ENCODE data around the gene B3GNT3.

B3GNT3 gene, protein sequence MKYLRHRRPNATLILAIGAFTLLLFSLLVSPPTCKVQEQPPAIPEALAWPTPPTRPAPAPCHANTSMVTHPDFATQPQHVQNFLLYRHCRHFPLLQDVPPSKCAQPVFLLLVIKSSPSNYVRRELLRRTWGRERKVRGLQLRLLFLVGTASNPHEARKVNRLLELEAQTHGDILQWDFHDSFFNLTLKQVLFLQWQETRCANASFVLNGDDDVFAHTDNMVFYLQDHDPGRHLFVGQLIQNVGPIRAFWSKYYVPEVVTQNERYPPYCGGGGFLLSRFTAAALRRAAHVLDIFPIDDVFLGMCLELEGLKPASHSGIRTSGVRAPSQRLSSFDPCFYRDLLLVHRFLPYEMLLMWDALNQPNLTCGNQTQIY

DNA sequence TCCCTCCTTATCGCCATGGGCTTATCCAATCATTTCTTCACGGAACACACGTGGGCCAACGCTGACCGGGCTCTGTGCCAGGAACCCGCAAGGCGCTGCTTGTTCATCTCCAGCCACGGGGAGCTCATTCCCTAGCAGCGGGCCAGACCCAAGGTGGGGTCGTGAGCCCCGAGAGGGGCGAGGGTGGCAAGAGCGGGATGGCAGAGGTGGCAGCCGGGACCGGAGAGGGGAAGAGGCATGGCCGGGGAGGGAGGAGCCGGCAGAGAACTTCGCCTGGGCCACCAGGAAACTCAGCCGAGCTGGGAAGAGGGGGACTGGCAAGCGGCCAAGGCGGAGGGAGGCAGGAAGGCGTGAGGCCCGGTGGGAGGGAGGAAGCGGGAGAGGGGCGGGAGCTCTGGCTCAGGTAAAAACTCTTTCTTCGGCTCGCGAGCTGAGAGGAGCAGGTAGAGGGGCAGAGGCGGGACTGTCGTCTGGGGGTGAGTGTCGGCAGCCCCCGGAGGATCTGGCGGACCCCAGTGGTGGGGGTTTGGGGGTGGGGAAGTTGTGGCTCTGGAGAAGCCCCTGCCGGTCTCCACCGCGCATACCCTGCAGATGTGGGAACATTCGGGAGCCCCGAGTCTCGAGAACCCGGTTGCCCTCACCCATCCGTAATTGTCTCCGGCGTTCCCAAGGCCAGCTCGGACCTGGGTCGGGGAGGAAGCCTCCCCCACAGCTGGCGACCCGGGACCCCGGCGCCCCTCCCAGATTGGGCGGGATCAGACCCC lies at the start of gene B3GNT3:
B3GNT3 (plus strand) TSS at position 408 of the 764 bp plus-strand sequence. CDS start 12,670 bp downstream, outside the sequence.
- peak; percentile 34 for DNase-seq (ENCODE audit: low spot score)

DNA sequence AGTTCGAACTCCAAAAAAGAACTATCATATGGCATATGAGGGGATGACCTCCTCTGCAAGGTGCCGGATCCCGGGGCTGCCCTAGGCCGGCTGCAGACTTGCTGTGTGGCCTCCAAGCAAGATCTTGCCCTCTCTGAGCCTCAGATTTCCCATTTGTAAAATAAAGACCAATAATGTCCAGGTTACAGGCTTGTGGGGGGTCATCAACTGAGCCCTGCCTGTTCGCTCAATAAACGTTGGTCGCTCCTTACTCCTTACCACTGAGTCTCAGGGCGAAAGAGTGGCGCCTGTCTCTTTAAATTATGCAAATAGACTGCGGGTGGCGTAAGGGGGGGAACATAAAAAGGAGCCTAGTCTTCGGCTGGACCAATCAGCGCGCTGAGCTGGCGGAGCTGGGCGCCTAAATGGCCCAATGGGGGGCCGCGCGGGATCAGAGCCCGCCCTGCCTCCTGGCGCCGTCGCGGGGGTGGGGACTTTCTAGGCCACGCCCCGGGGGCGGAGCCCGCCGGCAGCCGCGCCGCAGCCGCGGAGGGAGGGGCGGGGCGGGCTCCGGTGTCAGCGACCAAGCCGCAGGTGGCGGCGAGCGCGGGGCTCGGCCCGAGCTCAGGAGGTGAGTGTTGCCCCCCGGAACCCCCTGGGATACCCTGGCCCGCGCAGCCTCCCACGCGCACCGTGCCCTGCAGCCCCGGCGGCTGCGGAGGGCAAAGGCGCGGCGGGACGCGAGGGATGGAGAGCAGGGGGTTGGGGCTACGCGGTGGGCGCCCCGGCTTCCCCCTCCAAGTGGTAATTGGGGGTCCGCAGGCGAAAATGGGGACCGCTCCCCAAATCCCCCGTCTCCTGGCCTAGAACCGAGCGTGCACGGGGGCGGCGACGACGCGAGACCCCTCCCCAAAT lies 47.5 kb upstream of the B3GNT3 start:
- peak; percentile 92 for DNase-seq (ENCODE audit: low spot score)

DNA sequence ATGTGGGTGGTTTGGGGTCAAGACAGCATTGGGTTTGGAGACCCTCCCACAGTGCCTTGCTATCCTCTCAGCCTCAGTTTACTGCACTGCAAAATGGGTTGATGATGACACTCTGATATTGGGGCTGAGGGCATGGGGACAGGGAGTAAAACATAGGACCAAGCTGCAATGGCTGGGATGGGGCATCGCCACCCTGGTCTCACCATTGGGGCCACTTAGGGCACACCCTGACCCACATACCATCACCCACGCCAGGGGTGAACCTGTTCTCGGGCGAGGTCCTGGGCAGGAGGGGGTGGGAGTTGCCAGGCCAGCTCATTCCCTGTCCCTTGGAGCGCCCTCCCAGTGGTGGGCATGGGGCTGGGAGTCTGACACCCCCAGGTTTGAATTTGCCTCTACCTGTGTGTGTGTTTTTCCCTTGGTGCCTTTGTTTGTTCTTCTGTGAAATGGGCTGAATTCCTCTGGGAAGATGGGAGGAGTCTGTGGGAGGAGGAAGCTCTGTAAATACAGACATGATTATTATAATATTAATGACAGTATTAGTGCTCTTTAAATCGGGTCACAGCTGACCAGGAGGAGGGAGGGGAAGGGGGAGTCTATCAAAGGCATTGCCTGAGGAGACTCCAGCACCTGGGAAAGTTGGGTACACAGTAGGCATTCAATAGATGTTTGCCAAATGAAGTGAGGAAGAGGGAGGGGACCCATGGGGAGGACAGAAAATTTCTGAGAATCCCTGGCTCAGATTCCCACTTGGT lies 45.9 kb upstream of the B3GNT3 start:
- DNase-seq (ENCODE audit: low spot score) = no peak

DNA sequence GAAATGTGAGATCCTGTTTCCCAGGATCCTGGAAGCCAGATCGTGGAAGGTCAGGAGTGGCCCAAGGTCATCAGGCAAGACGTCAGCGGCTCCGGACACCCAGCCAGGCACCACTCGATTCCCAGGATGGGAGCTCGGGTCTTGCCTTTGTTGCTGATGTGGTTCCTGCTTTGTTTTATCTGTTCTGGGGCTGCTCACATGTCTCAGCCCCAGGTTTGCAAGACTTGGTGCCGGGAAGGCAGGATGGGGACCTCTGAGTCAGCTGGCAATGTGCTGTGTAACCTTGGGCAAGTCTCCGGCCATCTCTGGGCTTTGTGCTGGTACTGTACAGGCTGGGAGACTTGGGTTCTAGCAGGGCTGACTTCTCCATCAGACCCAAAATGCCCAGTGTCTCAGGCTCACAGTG lies 45.0 kb upstream of the B3GNT3 start:
- DNase-seq (ENCODE audit: low spot score) = no peak

DNA sequence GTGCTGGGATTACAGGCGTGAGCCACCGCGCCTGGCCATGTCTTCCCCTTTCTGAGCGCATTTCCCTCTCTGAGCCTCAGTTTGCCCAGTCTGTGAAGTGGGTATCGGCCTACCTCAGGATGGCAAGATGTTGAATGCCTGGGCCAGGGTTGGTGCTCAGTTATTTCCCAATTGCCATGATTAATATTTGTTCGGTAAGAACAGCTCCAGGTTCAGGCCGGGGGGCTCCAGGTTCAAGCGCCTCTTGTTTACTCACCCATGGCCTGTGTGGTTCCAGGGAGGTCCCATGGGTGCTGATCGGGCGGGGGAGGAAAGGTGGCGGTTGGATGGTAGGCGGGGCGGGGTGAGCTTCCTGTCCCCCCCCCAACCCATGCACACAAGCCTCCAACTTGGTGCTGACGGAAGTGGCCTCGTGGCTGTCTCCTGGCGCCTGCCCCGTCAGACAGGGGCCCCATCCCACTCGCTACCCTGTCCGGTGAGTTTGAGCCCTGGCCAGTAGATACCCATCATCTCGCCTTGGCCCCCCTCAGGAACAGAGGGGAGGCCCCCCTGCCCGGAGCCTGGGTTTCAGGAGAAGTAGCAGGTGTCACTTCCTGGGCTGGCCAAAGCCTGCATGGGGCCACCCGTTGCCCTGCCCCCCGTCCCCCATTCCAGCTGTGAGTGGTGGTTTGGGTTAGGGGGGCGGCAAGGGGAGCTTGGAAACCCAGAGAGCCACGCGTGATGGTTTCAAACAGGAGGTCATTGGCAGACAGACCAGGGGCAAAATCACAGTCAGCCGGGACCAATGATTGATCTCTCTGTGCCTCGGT lies 43.6 kb upstream of the B3GNT3 start, which contains the start of gene FCHO1:
FCHO1 (plus strand) TSS at position 375 of the 809 bp plus-strand sequence. CDS start 3,688 bp downstream, outside the sequence.
- no peak for DNase-seq (ENCODE audit: low spot score)

DNA sequence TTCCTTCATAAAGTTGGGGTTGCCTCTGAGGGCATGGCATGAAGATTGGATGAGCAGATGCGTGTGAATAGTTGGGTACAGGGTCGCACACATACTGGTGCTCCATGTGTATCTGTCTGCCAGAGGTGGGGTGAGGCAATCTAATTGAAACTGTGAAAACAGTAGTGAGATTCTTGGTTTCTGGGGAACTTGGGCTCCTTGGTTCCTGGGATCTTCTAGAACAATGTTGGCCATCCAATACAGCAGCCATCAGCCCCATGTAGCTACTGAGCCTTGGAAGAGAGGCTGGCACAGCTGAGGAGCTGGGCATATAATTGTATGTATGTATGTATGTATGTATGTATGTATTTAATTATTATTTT lies 43.0 kb upstream of the B3GNT3 start:
- no peak for DNase-seq (ENCODE audit: low spot score)

DNA sequence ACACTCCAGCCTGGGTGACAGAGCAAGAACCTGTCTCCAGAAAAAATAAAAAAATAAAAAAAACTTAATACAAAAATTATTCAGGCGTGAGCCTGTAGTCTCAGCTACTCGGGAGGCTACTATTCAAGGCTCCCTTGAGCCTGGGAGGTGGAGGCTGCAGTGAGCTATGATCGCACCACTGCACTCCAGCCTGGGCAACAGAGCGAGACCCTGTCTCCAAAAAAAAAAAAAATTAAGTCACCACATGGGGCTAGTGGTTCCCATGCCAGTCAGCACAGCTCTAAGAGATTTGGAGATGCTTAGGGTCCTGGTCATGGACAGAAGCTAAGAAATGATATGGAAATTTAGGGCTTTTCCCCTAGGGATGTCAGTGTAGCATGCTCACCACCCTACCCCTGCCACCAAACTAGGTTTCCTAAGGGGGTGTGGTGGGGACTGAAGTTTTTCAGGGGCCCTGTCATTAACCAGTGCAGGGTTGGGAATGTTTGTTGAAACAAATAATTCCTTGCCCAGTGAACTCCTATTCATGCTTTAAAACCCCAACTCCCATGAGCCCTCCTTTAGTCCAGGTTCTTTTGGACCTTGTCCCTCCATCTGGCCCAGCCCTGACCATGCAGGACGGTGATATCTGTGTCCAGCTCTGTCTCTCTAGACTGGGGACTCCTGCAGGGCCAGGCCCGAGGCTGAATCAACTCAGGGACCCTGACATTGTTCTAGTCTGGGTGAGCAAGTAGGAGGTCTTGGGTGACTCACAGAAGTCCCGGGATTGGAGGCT lies 41.9 kb upstream of the B3GNT3 start:
- DNase-seq (ENCODE audit: low spot score) = no peak

DNA sequence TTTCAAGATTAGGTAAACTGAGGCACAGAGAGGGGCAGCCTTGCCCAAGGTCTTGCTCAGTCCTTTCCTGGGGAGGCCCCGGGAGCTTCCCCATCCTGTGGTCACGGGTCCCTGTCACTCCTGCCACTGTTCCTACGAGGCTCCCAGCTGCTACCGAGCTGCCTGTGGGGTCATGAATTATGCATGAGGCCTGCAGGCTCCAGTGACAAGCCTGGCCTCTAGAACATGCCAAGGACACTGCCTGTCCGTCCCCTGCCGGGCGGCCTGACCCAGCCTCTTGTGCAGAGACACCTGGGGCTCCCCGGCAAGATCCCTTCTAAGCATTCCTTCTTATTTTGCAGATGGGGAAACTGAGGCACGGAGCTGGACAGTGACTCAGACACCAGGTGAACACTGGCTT lies 41.0 kb upstream of the B3GNT3 start:
- DNase-seq (ENCODE audit: low spot score) = no peak

DNA sequence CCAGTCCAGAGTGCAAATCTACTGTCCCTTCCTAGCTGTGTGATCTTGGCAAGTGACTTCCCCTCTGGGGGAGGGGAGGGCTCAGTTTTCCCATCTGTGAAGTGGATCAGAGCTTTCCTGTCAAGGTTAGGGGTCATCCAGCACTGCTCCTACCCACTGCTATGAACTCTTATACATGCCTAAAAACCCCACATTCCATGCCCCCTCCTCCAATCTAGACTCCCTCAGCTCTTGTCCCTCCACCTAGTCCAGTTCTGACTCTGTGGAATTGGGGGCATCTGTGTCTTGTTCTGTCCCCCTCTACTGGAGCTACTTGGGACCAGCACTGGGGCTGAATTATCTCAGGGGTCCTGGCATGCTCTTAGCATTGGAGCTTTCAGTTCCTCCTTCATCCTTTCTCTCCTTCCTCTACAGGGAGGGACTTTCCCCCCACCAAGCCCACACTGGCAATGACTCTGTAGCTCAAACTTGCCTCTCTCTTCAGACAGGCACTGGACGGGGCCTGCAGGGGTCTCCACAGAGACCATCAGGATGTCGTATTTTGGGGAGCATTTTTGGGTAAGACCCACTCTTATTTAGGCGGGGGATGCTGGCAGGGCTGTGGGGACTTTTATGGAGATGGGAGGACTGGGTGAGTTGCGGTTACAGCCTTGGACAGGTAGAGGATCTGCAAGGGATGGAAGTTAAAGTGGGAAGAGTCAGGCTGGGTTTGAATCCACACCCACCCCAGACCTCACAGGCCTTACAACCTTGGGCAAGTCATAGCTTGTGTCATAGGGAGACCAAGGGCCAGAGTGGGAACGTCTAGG lies 40.1 kb upstream of the B3GNT3 start:
- no peak for DNase-seq (ENCODE audit: low spot score)

DNA sequence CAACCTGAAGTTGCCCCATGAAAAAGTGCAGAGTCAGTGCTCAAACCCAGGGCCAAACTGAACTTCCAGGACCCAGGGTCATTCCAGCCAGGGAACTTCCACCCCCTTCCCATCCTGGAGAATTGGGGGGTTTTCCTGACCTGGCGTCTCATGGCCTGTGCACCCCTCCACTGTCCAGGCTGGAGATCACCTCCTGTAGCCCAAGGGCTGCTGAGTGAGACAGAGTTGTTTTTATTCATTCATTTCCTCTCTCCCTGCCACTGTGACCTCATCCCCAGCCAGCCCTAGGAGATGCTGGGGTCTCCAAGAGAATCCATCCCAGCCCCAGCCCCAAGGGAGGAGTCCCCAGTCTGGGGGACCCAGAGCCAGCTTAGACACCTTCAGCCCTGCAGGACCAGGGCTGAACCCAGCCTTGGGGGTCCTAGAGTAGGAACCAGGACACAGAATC lies 39.5 kb upstream of the B3GNT3 start:
- no peak for DNase-seq (ENCODE audit: low spot score)

DNA sequence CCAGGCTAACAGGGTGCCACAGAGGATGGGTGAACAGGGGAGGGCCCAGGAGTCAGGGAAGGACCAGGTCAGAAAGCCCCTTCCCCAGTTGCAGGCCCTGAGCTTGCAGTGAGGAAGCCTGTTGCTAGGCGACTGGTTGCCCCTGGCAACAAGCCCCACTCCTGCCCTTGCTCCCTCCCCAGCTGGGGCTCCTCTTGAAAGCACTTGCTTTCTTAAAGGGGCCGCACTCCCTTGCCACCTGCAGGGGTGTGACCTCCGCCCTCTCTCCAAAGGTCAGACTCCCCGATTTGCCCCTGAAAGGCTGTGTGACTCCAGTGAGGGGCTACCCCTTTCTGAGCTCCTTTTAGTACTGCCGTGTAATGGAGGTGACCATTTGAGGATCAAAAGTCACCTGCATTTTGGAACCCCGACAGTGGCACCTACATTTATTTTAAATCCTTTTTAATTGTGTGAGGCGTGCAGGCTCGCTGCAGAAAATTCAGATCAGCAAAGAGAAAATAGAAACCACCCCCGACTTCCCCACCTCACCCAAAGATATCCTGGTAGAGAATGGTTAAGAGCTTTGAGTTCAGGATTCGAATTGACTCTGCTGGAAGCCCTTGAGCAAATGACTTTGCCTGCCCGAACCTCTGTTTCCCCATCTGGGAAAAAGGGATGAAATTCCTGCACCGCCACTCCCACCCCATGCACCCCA lies 38.8 kb upstream of the B3GNT3 start:
- DNase-seq (ENCODE audit: low spot score) = peak; percentile 20

DNA sequence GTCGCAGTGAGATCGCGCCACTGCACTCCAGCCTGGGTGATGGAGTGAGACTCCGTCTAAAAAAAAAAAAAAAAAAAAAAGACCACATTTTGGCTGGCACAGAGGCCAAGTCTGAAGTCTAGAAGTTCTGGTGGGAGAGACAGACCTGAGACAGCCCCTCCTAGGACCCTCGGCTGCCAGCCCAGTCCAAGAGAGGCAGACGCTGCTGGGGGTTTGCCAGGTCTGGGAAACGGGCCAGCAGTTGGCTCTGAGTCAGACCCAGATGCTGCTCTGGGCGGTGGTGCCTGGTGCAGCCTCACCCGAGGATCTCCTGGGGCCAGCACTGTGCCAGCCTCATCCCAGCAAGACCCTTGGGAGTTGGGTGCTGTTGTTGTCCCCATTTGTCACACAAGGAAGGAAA lies 37.8 kb upstream of the B3GNT3 start:
- DNase-seq (ENCODE audit: low spot score) = peak; percentile 58

DNA sequence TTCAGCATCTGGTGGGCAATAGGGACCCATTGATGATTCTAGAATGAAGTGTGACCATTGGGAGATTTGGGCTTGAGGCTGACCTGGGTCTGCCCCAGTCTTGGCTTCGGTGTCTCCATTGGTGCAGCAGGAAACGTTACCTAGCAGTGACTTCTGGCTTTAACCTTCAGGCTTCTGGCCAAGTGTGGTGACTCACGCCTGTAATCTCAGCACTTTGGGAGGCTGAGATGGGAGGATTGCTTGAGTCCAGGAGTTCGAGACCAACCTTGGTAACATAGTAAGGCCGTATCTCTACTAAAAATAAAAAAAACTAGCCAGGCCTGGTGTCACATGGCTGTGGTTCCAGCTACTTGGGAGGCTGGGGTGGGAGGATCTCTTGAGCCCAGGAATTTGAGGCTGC lies 36.4 kb upstream of the B3GNT3 start:
- no peak for DNase-seq (ENCODE audit: low spot score)

DNA sequence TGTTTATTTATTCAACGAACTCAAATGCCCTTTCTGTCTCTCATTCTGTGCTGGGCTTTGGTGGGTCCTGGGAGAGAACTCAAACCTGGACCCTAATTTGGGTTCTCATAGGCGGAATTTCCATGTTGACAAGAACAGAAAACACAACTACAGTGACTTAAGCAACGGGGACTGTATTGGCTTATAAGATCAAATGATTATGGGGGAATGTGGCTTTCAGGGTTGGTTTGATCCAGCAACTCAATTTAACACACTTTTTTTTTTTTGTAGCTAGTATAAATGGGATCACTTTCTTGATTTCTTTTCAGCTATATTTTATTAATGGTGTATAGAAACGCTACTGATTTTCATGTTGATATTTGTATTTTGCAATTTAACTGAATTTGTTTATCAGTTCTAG lies 33.8 kb upstream of the B3GNT3 start:
- DNase-seq (ENCODE audit: low spot score) = no peak

DNA sequence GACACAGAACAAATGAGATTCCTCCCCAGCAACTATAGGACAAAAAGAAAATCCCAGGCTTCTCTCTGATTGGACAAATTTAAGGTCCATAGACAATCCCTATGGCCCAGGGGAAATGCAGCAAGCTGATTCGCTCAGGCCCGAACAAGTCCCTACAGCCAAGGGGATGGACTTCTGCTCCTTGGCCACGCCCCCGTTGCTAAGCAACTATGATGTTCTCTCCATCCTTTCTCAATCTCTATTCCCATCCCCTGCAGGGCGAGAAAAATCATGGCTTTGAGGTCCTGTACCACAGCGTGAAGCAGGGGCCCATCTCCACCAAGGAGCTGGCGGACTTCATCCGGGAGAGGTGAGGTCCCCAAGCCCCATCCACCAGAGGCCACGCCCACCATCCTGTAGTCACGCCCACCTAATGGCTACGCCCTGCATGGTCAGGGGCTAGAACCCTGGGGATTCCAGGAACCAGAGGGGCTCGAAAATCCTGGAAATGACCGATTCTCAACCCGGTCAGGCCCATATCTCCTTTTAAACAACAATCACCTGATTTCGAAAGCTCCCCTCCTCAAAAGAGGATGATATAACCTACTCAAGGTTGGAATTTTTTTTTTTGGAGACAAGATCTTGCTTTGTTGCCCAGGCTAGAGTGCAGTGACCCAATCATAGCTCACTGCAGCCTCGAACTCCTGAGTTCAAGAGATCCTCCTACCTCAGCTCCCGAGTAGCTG lies 32.3 kb upstream of the B3GNT3 start:
- no peak for DNase-seq (ENCODE audit: low spot score)

DNA sequence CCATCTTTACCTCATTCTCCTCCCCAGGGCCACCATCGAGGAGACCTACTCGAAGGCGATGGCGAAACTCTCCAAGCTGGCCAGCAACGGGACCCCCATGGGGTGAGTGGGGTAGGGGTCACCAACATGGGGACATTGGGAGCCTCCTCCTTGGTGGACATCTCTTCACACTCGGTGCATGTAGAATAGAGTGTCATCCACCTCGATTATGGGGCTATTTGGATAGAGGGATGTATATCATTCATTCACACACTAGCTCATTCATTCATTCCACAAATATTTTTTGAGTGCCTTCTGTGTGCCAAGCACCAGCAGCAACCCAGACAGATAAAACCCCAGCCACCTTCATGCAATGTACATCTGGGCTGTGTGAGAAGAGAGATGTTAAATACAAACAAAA lies 30.6 kb upstream of the B3GNT3 start:
- no peak for DNase-seq (ENCODE audit: low spot score)

DNA sequence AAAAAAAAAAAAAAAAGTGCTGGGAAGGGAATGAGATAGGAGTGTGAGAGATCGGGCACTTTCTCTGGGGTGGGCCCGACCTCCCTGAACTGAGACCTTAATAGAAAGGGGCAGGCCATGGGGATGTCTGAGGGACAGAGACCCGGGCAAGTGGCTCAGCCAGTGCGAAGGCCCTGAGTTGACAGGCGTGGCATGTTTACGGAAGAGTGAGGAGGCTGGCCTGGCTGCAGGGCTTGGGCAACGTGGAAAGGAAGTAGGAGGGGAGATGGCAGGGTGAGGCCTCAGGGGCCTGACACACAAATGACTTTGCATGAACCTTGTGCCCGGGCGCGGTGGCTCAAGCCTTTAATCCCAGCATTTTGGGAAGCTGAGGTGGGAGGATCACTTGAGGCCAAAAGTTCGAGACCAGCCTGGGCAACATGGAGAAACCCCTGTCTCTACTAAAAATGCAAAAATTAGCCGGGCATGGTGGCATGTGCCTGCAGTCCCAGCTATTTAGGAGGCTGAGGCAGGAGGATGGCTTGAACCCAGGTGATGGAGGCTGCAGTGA lies 29.8 kb upstream of the B3GNT3 start:
- peak; percentile 31 for DNase-seq (ENCODE audit: low spot score)

All from hematopoietic multipotent progenitor cell treated with erythropoietin and hydrocortisone succinate and interleukin-3 and kit ligand, for 17 days (in vitro differentiated cells).